Eye (tissue), 1 donor: ENCODE results near the gene BPTF.
"Not testable (repeated sequence)": the region's sequence is repeated elsewhere in the genome, so short reads cannot be mapped to it uniquely, and the experiment has no call there.

Experiments used
- DNase-seq: peaks from one replicate; pipeline ENCODE4 v3.0.0-alpha.2; 2015

The BPTF gene

DNA sequence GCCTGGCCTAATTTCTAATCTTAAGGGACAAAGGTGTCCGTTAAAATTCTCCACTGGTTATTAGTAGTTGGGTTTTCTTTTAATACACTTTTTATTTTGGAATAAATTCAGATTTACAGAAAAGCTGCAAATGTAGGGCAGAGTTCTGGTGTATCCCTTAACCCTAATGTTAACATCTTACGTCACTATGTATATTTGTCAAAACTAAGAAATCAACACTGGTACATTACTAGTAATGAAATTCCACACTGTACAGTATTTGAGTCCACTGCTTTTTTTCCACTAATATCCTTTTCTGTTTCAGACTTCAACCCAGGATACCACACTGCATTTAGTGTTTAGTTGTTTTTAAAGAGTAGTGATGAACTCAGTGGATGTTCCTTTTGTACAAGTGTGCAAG is 191.5 kb downstream of the BPTF start:
- no peak for DNase-seq

DNA sequence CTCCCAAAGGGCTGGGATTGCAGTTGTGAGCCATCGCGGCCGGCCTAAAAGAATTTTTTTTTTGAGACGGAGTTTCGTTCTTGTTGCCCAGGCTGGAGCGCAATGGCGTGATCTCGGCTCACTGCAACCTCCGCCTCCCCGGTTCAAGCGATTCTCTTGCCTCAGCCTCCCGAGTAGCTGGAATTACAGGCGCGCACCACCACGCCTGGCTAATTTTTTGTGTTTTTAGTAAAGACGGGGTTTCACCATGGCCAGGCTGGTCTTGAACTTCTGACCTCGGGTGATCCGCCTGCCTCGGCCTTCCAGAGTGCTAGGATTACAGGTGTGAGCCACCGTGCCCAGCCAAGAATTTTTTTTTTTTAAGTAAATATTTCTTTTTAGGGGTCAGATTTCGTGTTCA is 193.2 kb downstream of the BPTF start:
- not testable (repeated sequence) for DNase-seq

DNA sequence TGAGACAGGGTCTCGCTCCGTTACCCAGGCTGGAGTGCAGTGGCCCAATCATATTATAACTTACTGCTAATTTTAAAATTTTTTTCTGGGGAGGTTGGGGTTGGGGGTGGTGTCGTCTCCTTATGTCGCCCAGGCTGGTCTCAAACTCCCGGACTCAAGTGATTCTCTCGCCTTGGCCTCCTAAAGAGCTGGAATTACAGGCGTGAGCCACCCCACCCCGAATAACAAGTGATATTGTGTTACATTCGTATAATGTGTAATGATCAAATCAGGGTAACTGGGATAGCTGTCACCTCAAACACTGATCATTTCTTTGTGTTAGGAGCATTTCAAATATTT is 194.0 kb downstream of the BPTF start:
- DNase-seq, result no peak

DNA sequence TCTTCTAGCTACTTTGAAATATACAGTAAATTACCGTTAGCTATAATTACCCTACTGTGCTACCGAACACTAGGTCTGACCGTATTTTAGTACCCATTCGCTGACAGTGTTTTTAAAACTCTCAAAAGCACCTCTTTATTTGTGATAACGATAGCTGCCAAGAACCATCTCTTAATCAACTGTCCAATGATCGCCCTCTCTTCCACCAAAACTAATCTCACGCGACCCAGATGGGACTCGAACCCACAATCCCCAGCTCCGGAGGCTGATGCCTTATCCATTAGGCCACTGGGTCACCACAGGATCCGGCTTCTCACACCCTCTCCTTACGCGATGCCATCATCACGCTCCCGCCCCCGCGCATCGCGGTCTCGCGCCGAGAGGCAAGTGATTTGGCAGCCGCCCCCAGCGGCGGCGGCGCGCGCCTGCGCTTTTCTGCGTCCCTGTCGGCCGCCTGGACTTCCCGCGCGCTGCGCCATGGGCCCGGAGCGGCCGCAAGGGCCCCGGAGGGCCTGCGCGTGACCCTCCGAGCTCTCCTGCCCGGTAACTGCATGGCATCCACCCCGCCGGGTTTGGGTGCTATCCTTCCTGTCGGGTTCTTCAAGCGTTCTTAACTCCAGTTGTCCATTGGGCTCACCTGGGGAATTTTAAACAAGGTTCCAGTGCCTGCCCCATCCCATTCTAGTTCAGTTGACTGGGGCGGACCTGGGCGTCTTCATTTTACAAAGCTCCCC is 194.5 kb downstream of the BPTF start:
- DNase-seq, result peak; percentile 99

DNA sequence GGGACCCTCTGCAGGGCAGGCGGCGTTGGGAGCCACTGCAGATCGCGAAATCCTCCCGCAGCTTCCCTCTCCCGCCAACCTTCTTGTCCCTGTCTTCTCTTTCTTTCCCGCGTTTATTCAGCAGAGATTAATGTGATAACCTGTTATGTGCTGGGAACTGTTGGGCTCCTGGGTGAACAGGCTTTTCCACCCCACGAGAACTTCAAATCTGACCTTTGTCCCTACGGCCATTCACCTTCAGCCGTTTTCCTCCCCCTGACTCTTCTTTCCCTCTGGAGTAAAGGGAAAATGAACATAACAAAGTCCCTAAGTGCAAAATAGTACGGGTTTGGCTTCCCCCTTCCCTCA is 195.1 kb downstream of the BPTF start:
- DNase-seq, result no peak

DNA sequence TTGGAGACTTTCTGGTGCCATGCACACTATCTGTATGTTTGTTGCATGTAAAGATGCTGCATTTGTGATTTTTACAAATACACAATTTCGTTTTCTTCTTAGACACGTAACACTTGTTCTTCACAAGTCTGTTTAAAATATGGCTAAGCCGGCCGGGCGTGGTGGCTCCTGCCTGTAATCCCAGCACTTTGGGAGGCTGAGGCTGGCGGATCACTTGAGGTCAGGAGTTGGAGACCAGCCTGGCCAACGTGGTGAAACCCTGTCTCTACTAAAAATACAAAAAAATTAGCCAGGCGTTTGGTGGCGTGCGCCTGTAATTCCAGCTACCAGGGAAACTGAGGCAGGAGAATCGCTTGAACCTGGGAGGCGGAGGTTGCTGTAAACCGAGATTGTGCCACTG is 195.5 kb downstream of the BPTF start:
- DNase-seq, result not testable (repeated sequence)

DNA sequence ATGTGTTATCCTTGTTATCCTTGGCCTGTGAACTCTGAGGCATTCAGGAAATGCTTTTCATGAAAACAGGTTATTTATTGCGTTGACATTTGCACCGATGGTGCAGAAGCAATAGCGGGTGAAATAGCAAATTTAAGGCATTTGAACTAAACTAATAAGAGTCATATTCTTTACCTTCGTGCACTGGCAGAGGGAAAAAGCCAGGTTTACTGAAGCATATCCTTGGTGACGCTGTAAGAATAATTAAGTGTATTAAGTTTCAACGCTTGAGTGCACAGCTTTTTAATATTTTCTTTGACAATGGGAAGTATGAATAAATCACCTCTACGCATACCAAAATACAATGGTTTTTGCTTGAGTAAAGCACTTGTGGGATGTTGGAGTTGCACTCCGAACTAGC is 196.7 kb downstream of the BPTF start:
- no peak for DNase-seq

DNA sequence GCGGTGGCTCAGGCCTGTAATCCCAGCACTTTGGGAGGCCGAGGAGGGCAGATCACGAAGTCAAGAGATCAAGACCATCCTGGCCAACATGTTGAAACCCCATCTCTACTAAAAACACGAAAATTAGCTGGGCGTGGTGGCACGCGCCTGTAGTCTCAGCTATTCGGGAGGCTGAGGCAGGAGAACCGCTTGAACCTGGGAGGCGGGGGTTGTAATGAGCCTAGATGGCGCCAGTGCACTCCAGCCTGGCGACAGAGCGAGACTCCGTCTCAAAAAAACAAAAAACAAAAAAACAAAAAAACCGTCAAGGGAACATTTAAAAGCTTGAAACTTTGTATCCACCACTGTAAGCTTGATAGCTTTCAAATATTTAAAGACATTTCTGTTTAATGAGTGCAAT is 197.2 kb downstream of the BPTF start:
- not testable (repeated sequence) for DNase-seq

DNA sequence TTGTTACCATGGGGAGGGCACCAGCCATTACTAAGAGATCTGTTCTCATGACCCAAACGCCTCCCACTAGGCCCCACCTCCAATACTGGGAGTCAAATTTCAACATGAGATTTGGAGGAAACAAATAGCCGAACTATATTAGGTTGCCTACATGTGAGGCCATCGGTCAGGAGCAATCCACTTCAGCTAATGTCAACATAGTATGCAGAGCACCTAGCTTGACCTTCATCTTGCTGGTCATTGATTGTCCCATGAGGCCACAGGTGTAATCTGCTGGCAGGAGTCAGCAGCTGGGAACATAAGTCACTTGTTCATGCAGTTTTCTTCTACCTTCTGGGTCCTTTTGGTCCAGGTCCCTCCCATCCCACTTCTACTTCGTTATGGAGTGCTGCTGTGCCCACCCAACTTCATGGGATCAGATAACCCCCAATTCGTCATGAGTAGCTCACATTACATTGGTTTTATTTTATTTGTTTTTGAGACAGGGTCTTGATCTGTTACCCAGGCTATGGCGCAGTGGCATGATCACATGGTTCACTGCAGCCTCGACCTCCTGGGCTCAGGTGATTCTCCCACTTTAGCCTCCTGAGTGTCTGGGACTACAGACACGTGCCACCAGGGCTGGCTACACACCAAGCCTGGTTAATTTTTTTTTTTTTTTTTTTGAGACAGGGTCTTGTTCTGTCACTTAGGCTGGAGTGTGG is 204.4 kb downstream of the BPTF start:
- DNase-seq, result no peak
